Measurements from ENCODE around the gene KRTAP10-6.
"Not testable (repeated sequence)": the region's sequence is repeated elsewhere in the genome, so short reads cannot be mapped to it uniquely, and the experiment has no call there.

KRTAP10-6 gene

GRCh38 chr21:44630440-44630839 lies 38.1 kb upstream of the KRTAP10-6 start:
- 96 to 99% methylated on average over 2 of the region's 2 CpGs for WGBS, 2 experiments
- Histone ChIP-seq H3K27me3 (ENCODE audit: control insufficient read depth, insufficient read depth, low read length, poor library complexity, severe bottlenecking) (no peaks in the 10 kb centered on the region), H3K9me3 (ENCODE audit: control insufficient read depth, low read length) (no peaks in the 10 kb centered on the region), H3K4me3 (ENCODE audit: insufficient read depth, low read depth, low read length) (no peak overlapping the region), H3K36me3 (ENCODE audit: control insufficient read depth, insufficient read depth, low read length) (no peaks in the 10 kb centered on the region), H3K27ac (ENCODE audit: insufficient read depth, low read depth, low read length, poor library complexity, severe bottlenecking) (no peak overlapping the region), H3K4me1 (ENCODE audit: control insufficient read depth, insufficient read depth, low read length) (peaks cover 8% of the 10 kb centered on the region)

GRCh38 chr21:44628707-44629391 lies 36.5 kb upstream of the KRTAP10-6 start:
- WGBS, 2 experiments: 93 to 94% methylated on average over 18 of the region's 18 CpGs
- no peak overlapping the region for H3K4me3 ChIP-seq (ENCODE audit: insufficient read depth, low read depth, low read length)
- no peaks in the 10 kb centered on the region for H3K36me3 ChIP-seq (ENCODE audit: control insufficient read depth, insufficient read depth, low read length)
- peaks cover 8% of the 10 kb centered on the region for H3K4me1 ChIP-seq (ENCODE audit: control insufficient read depth, insufficient read depth, low read length)
- H3K27ac ChIP-seq (ENCODE audit: insufficient read depth, low read depth, low read length, poor library complexity, severe bottlenecking): no peak overlapping the region
- H3K27me3 ChIP-seq (ENCODE audit: control insufficient read depth, insufficient read depth, low read length, poor library complexity, severe bottlenecking): no peaks in the 10 kb centered on the region
- H3K9me3 ChIP-seq (ENCODE audit: control insufficient read depth, low read length): no peaks in the 10 kb centered on the region

DNA sequence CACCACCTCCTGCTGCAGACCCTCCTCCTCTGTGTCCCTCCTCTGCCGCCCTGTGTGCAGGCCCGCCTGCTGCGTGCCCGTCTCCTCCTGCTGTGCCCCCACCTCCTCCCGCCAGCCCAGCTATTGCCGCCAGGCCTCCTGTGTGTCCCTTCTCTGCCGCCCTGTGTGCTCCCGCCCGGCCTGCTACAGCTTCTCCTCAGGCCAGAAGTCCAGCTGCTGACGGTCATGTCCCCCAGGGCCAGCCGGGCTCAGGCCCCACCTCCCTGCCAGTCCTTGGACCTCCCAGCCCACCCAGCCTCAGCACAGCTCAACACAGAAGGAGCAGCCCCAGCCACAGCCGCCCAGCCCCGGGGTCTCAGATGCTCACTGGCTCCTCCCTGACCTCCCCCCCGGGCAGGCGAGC lies 35.5 kb upstream of the KRTAP10-6 start:
- not testable (repeated sequence) for H3K27me3 ChIP-seq (ENCODE audit: control insufficient read depth, insufficient read depth, low read length, poor library complexity, severe bottlenecking); H3K4me3 ChIP-seq (ENCODE audit: insufficient read depth, low read depth, low read length); H3K4me1 ChIP-seq (ENCODE audit: control insufficient read depth, insufficient read depth, low read length); H3K9me3 ChIP-seq (ENCODE audit: control insufficient read depth, low read length); H3K27ac ChIP-seq (ENCODE audit: insufficient read depth, low read depth, low read length, poor library complexity, severe bottlenecking); H3K36me3 ChIP-seq (ENCODE audit: control insufficient read depth, insufficient read depth, low read length)
- whole genome bisulfite sequencing, 2 experiments: 73 to 77% methylated on average over 15 of the region's 15 CpGs

GRCh38 chr21:44627181-44627822 lies 35.0 kb upstream of the KRTAP10-6 start:
- H3K4me3 ChIP-seq (ENCODE audit: insufficient read depth, low read depth, low read length); H3K27ac ChIP-seq (ENCODE audit: insufficient read depth, low read depth, low read length, poor library complexity, severe bottlenecking); H3K9me3 ChIP-seq (ENCODE audit: control insufficient read depth, low read length); H3K36me3 ChIP-seq (ENCODE audit: control insufficient read depth, insufficient read depth, low read length); H3K4me1 ChIP-seq (ENCODE audit: control insufficient read depth, insufficient read depth, low read length); H3K27me3 ChIP-seq (ENCODE audit: control insufficient read depth, insufficient read depth, low read length, poor library complexity, severe bottlenecking): not testable (repeated sequence)
- WGBS, 2 experiments: 90% methylated on average over 20 of the region's 20 CpGs

DNA sequence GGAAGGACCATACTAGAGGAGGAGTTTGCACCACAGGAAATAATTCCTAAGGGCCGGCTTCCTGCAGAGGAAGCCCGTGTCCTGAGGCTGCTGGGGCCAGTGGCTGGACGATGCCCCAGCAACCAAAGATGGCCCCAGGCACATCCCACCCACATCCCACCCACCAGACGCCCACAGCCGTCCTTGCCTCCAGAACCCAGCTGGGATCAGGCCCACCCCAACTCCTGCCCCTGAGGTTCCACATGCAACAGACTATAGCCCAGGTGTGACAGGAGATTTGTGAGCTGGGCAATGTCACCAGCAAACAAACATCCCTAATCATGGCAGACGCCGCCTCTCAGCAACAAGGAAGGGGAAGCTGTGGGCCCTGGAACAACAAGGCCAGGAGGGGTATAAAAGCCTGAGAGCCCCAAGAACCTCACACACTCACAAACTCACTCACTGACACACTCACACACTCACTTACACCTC lies 34.4 kb upstream of the KRTAP10-6 start, which contains the start of gene KRTAP10-9:
KRTAP10-9 (plus strand) TSS at position 421 of the 471 bp plus-strand sequence. CDS start 79 bp downstream, outside the sequence.
- H3K9me3 ChIP-seq (ENCODE audit: control insufficient read depth, low read length): no peaks in the 10 kb centered on the region
- H3K36me3 ChIP-seq (ENCODE audit: control insufficient read depth, insufficient read depth, low read length): no peaks in the 10 kb centered on the region
- H3K27ac ChIP-seq (ENCODE audit: insufficient read depth, low read depth, low read length, poor library complexity, severe bottlenecking): no peak within 1 kb of the TSS
- no peaks in the 10 kb centered on the region for H3K27me3 ChIP-seq (ENCODE audit: control insufficient read depth, insufficient read depth, low read length, poor library complexity, severe bottlenecking)
- WGBS, 2 experiments: 80 to 88% methylated on average over 7 of the region's 7 CpGs
- H3K4me3 ChIP-seq (ENCODE audit: insufficient read depth, low read depth, low read length): no peak within 1 kb of the TSS
- H3K4me1 ChIP-seq (ENCODE audit: control insufficient read depth, insufficient read depth, low read length): peaks cover 8% of the 10 kb centered on the region

- WGBS, 2 experiments: 91 to 93% methylated on average over 10 of the region's 10 CpGs
Measured at GRCh38 chr21:44626262-44626661, 34.0 kb upstream of the KRTAP10-6 start.

GRCh38 chr21:44625756-44626155 lies 33.5 kb upstream of the KRTAP10-6 start:
- H3K4me1 ChIP-seq (ENCODE audit: control insufficient read depth, insufficient read depth, low read length): peaks cover 8% of the 10 kb centered on the region
- WGBS, 2 experiments: 94 to 95% methylated on average over 5 to 7 of the region's 7 CpGs
- no peak overlapping the region for H3K4me3 ChIP-seq (ENCODE audit: insufficient read depth, low read depth, low read length)
- no peaks in the 10 kb centered on the region for H3K9me3 ChIP-seq (ENCODE audit: control insufficient read depth, low read length)
- H3K27ac ChIP-seq (ENCODE audit: insufficient read depth, low read depth, low read length, poor library complexity, severe bottlenecking): no peak overlapping the region
- H3K27me3 ChIP-seq (ENCODE audit: control insufficient read depth, insufficient read depth, low read length, poor library complexity, severe bottlenecking): no peaks in the 10 kb centered on the region
- H3K36me3 ChIP-seq (ENCODE audit: control insufficient read depth, insufficient read depth, low read length): no peaks in the 10 kb centered on the region

More at GRCh38 chr21:44626262-44626661, 34.0 kb upstream of the KRTAP10-6 start:
- H3K9me3 ChIP-seq (ENCODE audit: control insufficient read depth, low read length): no peaks in the 10 kb centered on the region
- H3K36me3 ChIP-seq (ENCODE audit: control insufficient read depth, insufficient read depth, low read length): no peaks in the 10 kb centered on the region
- H3K27me3 ChIP-seq (ENCODE audit: control insufficient read depth, insufficient read depth, low read length, poor library complexity, severe bottlenecking): no peaks in the 10 kb centered on the region
- H3K27ac ChIP-seq (ENCODE audit: insufficient read depth, low read depth, low read length, poor library complexity, severe bottlenecking): no peak overlapping the region
- H3K4me3 ChIP-seq (ENCODE audit: insufficient read depth, low read depth, low read length): no peak overlapping the region
- H3K4me1 ChIP-seq (ENCODE audit: control insufficient read depth, insufficient read depth, low read length): peaks cover 8% of the 10 kb centered on the region

GRCh38 chr21:44623575-44623974 lies 31.3 kb upstream of the KRTAP10-6 start:
- no peak overlapping the region for H3K27ac ChIP-seq (ENCODE audit: insufficient read depth, low read depth, low read length, poor library complexity, severe bottlenecking)
- H3K27me3 ChIP-seq (ENCODE audit: control insufficient read depth, insufficient read depth, low read length, poor library complexity, severe bottlenecking): no peaks in the 10 kb centered on the region
- H3K4me1 ChIP-seq (ENCODE audit: control insufficient read depth, insufficient read depth, low read length): peaks cover 8% of the 10 kb centered on the region

GRCh38 chr21:44619886-44620285 lies 27.6 kb upstream of the KRTAP10-6 start:
- Histone ChIP-seq H3K27ac (ENCODE audit: insufficient read depth, low read depth, low read length, poor library complexity, severe bottlenecking) (no peak overlapping the region), H3K4me1 (ENCODE audit: control insufficient read depth, insufficient read depth, low read length) (no peaks in the 10 kb centered on the region), H3K36me3 (ENCODE audit: control insufficient read depth, insufficient read depth, low read length) (no peaks in the 10 kb centered on the region), H3K4me3 (ENCODE audit: insufficient read depth, low read depth, low read length) (no peak overlapping the region), H3K27me3 (ENCODE audit: control insufficient read depth, insufficient read depth, low read length, poor library complexity, severe bottlenecking) (no peaks in the 10 kb centered on the region), H3K9me3 (ENCODE audit: control insufficient read depth, low read length) (no peaks in the 10 kb centered on the region)
- 92 to 93% methylated on average over 6 of the region's 6 CpGs for WGBS, 2 experiments

More at GRCh38 chr21:44623575-44623974, 31.3 kb upstream of the KRTAP10-6 start:
- Histone ChIP-seq H3K36me3 (ENCODE audit: control insufficient read depth, insufficient read depth, low read length) (no peaks in the 10 kb centered on the region), H3K4me3 (ENCODE audit: insufficient read depth, low read depth, low read length) (no peak overlapping the region), H3K9me3 (ENCODE audit: control insufficient read depth, low read length) (no peaks in the 10 kb centered on the region)

- Histone ChIP-seq H3K27me3 (ENCODE audit: control insufficient read depth, insufficient read depth, low read length, poor library complexity, severe bottlenecking) (no peaks in the 10 kb centered on the region), H3K9me3 (ENCODE audit: control insufficient read depth, low read length) (no peaks in the 10 kb centered on the region), H3K4me3 (ENCODE audit: insufficient read depth, low read depth, low read length) (no peak overlapping the region), H3K36me3 (ENCODE audit: control insufficient read depth, insufficient read depth, low read length) (no peaks in the 10 kb centered on the region), H3K27ac (ENCODE audit: insufficient read depth, low read depth, low read length, poor library complexity, severe bottlenecking) (no peak overlapping the region), H3K4me1 (ENCODE audit: control insufficient read depth, insufficient read depth, low read length) (no peaks in the 10 kb centered on the region)
- 90 to 96% methylated on average over 3 of the region's 3 CpGs for WGBS, 2 experiments
Measured at GRCh38 chr21:44618909-44619308, 26.6 kb upstream of the KRTAP10-6 start.

Data from ectodermal cell (in vitro differentiated cells).